NCI-H2081 (cell line): ENCODE results near the gene RAP1GAP2.
"Not testable (repeated sequence)": the region's sequence is repeated elsewhere in the genome, so short reads cannot be mapped to it uniquely, and the experiment has no call there.

Source experiments
- DNase-seq, 2 experiments: peaks; one replicate each; lab custom pipeline; 2025; lab: John Stamatoyannopoulos, UW

Gene RAP1GAP2

DNA sequence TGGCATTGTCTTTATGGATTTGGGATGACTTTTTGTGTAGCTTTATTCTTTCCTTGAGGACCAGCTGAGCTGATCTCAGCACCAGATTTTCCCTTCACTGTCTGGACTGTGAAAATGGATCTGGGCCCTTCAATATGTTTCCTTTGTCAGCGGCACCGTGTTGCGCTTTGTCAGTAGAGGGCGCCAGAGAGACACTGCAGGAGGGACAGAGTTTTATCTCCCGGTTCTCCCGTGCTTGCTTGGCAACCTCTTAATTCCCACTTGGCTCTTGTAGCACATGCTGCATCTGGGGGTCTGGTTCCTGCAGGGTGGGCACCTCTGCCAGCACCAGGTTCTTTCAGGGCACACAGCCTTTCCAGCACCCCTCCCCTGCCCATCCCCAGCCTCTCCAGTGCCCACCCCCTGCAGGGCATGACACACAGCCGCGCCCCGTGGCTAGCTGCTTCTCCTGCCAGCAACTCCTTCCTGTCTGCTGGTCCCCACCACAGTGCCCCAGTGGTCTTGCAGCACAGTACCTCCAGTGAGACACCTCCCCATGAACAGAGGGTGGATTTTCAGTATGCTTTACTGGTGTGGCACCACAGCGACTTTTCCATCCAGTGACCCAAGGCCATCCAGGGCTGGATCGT is 247.6 kb downstream of the RAP1GAP2 start:
- peak in 1 of 2 experiments; percentile 10 for DNase-seq

DNA sequence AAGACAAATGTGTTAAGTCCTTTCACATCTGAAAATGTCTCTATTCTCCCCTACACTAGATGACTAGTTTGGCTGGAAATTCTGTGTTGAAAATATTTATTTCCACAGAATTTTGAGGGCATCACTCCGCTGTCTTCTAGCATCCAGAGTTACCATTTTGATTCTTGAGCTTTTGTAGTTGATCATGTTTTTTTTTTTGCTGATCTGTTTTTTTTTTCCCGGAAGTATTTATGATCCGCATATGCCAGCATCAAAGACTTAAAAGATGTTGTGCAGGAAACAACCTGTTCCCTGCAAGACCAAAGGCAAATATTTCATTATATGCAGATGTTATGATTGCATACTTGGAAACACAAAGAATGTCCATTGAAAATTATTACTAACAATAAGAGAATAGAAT is 250.5 kb downstream of the RAP1GAP2 start:
- DNase-seq, result no peak

DNA sequence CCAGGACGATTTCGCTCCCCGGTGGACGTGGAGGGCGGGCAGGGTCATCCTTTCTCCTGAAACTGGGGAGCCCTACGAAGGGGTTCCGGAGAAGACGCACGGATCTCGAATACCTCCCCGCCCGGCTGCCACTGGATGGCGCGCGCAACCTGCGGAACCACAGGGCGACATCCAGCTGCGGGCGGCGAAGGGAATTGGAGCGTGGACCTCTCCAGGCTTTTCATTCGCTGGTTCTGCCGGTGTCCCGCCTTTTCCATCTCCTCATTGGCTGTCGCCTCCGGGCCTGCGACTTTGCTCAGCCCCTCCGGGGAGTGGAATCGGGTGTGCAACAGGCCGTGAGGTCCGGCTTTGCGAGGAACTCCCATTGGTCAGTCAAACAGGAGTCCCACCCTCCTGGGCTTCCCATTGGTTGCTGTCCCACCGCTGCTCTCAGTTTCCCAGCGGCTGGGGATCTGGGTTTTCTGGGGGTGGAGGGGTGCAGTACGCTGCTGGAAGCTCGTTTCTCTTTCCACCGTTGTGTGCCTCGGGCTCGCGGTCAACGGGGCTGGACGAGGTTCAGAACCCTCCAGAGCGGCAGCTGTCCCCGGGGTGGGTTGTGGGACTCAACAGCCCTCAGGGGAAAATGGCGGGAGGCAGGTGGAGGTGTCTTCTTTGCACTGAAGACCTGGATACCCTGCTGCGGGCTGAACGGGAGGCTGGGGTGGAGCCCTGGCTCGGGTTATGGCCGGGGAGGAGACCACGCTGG is 252.7 kb downstream of the RAP1GAP2 start:
- DNase-seq, result peak; percentile 94 to 98

DNA sequence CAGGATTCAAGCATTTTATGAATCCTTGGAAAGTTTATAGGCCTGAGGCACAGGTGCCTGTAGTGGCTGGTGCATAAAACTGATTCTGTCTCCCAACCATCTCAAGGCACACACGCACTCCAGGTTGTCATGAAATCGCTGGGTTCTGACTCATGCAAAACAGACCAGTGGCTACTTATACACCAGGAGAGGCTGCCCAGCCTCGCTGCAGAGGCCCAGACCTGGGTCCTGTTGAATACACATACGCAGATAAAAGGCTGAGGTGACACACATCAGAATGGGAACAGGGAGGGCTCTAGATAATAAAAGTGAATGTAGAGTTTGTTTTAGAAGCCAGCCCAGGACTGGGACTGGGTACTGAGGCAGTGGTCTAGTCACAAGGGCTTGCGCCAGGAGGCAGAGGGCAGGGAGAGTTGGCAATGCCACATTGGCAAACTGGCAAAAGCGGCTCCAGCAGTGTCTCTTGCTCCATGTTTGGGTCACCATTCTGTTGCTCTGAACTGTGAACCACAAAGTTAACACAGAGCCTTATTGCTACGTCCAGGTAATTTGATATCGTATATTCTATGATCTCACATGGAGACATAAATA is 253.6 kb downstream of the RAP1GAP2 start:
- DNase-seq, result no peak

DNA sequence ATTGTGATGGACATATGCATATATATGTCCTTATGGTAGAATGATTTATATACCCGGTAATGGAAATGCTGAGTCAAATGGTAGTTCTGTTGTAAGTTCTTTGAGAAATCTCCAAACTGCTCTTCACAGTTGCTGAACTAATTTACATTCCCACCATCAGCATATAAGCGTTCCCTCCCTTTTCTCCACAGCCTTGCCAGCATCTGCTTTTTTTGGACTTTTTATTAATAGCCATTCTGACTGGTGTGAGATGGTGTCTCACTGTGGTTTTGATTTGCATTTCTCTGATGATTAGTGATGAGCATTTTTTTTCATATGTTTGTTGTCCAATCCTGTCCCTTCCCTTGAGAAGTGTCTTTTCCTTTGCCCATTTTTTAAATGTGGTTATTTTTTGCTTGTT is 258.6 kb downstream of the RAP1GAP2 start:
- not testable (repeated sequence) for DNase-seq

DNA sequence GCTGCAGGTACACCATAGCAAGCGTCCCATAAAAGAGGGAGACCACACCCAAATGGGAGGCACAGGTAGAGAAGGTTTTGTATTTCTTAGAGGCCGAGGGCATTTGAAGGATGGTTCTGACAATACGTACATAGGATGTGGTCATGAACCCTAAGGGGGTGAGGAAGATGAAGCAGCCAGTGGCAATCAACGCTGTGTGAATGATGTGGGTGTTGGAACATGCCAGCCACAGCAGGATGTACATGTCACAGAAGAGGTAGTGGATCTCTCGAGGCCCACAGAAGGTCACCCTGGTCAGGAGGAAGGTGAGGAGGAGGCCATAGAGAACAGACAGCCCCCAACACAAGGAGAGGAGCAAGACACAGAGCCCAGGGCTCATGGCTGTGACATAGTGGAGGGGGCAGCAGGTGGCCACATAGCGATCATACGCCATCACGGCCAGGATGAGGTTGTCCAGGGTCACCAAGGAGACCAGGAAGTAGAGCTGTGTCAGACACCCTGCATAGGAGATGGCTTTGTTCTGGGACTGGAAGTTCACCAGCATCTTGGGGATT is 266.7 kb downstream of the RAP1GAP2 start:
- DNase-seq, result not testable (repeated sequence)

DNA sequence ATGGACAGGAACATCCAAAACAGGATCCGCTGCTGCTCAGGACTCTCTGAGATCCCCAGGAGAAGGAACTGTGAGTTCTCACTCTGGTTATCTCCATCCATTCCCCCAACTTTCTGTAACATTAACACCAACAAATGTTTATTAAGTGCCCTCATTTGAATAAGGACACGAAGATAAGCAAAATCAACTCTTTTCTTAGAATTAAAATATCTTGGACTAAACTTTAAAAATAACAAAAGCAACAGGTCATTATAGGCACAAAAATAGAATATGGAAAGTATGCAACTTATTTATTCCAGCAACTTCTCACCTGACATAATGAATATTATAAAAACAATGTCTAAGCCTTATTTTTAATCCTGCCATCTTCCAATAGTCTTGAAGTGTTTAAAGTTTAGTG is 267.3 kb downstream of the RAP1GAP2 start, which contains the start of gene OR1D5:
OR1D5 (minus strand) TSS at position 101 of the 400 bp plus-strand sequence; CDS start at position 101, 0 bp downstream.
- DNase-seq, result not testable (repeated sequence)

DNA sequence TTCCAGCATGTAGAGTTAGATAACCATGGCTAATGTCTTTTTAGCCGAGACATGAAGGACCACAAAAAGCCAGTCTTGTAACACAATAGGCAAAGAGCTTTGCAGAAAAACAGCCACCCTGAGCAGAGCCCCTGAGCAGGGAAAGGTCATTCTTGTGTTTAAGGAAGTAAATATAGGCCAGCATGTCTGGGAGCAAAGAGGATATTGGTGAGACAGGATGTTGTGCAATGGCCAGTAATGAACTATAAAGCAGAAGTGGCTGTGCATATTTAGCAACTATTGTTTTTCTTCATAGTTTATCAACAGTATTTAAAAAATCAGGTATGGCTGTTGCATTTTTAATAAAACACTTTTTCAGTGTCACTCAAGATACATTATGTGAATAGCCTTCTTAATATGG is 269.0 kb downstream of the RAP1GAP2 start:
- not testable (repeated sequence) for DNase-seq

DNA sequence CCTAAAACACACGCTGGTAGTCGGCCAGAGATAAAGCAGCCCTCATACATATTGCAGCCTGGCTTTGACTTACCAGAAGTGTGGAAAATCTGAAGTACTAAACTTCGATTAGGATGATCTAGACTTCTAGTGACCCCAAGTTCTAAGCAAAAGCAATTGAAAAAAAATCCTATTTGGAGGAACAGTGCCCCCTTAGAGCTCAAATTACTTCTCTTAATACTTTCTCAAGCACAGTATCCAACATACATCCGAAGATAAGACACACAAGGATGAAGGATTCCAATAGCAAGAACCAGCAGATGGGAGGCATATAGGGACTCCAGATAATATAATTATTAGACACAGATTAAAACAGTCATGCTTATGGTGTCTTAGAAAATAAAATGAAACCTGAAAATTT is 277.6 kb downstream of the RAP1GAP2 start:
- DNase-seq, result not testable (repeated sequence)
